NK-92 treated with Interleukin-12 subunit alpha and Interleukin-12 subunit beta, amount 100 ng/mL, for 24 hours (cell line): ENCODE measurements around the gene TFDP2.
A peak's percentile ranks its signal among the peaks of the same experiment; 100 is the strongest.
"Not testable (repeated sequence)": the region's sequence is repeated elsewhere in the genome, so short reads cannot be mapped to it uniquely, and the experiment has no call there.

Experiments
- DNase-seq: peaks from one replicate; lab custom pipeline; 2025; lab: John Stamatoyannopoulos, UW

The TFDP2 gene

DNA sequence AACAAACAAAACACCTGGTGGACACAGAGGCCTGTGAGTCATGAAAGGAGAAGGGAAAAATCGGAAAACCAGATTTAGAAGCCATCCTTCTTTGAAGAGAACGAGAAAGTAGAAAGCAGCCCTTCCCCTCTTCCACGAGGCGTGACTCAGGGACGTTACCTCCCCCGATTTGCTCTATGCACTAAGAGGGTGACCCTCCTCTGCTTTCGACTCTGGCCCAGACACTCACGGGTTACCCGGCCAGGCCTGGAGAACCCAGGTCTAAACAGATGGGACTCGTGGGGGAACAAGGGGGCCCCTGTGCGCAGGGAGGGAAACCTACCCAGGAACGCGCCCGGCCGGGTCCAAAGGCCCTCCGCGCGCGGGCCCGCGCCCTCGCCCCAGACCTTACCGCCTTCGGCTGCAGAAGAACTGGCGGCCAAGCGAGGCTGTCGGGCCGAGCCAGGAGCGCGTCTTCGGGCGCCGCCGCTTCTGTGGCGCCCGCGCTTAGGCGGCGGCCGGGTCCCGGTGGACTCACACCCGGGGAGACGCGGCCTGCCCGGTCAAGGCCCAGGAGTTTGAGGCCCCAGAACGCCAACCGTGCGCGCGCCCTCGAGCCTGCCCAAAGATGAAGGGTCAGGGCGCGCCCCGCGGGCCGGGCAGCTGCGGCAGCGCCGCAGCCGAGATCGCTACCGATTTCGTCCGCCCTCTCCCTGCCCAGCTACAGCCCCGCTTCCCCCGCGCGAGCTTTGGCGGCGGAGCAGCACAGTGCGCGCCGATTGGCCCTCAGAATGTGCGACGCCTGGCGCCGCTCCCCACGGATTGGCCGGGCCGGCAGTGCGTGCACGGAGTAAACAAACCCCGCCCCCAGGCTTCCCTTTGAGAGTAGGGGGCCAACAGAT, at the start of gene TFDP2:
TSS of gene TFDP2 (minus strand) at position 753 of the 881 bp plus-strand sequence. CDS start 47,795 bp downstream, outside the sequence.
- peak; percentile 44 for DNase-seq

DNA sequence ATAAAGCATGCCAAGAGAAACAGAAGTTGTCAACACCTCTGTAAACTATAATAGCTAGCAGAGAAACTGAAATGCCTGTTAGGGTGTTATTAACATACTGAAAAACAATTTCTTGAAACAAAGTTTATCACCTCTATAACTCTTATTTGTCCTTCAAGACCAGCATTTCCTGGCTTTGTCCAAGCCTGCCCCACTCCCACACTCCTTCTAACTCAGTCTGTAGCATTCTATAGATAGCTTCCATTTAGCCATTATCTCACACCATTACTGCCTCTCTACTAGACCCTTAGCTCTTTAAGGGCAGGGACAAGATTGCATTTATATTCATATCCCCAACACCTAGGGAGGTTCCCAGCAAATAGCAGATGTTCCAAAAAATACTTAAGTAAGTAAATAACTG, 39.5 kb upstream of the TFDP2 start:
- DNase-seq, result no peak

- peak; percentile 7 for DNase-seq
These were observed 31.5 kb upstream of the TFDP2 start for GRCh38 chr3:142180761-142181362.

DNA sequence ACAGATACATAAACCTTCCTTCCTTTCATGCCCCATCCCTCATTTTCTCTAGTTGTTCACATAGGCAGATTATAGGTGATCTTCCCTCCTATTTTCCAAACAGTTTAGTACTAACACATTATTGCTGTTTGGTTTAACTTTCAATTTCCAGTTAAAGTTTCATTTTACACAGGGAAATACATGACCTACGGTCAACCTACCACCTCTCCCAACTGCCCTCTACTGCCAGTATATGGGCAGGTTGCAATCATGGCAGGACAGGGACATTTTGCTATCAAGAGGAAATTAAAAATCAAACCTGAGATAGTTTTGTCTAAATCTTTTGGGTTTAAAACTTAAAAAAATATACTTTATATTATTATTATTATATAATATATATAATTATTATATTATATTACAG, 26.1 kb upstream of the TFDP2 start:
- no peak for DNase-seq

DNA sequence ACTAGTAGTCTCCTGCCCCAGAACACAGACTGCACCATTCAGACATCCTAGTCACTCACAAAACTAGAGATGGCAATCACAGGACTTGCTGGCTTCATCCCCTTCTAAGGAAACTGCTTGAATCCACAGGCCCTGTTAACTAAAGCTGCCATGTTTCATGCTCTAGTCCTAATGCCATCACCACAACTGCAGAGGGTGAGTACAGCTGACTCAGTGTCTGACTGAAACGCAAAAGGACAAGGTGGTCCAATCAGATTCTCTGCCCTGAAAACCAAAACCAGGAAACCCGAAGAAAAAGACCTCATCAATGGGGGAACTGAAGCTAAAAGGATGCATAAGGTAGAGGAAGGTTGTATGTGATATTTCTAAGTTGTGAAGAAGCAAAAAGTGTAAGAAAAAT, 25.2 kb upstream of the TFDP2 start:
- no peak for DNase-seq

DNA sequence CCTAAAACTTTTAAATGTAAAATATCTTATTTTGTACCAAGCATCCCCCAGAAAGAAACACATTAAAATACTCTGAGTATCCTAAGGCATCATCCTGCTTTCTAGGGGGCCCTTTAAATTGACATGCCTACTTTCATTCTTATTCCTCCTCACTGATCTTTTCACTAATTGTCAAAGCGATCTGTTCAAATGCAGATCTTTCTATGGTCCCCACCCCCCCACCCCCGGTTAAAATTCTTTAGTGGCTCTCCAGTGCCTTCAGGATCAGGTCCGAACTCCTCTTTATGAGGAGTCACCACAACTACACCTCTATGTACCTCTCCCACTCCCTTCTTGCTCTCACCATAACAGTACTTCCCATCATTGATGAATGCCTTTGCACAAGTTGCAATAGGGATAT, 19.2 kb upstream of the TFDP2 start:
- no peak for DNase-seq

- DNase-seq, result no peak
These were observed 15.8 kb upstream of the TFDP2 start for GRCh38 chr3:142165194-142165593.

DNA sequence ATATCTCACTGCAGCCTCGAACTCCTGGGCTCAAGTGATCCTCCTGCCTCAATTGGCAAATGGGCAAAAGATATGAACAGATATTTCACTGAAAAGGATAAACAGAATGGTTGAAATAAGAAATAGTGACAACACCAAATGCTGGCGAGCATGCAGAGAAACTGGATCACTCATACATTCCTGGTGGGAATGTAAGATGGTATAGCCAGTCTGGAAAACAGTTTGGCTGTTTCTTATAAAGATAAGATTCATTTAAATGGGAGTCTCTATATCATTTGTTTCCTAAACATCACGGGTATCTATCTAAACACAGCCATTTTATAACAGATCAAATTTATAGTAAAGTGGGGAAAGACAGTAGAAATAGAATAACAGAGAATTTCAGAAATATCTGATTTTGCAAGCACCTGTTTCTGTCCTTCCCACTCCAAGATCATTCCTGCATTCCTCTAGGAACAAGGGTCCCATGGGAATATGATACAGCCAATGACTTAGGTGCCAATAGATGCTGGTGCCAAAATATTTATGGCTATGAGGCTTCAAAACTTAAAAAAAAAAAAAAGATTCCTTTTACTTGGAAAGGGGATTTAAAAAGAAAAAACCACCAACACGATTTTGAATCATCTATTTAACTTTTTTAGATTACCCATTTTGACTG, 9.9 kb upstream of the TFDP2 start:
- DNase-seq, result no peak

GRCh38 chr3:142154186-142154585, 4.8 kb upstream of the TFDP2 start:
- DNase-seq, result no peak

GRCh38 chr3:142152384-142152783, 3.0 kb upstream of the TFDP2 start:
- DNase-seq, result no peak

- DNase-seq, result no peak
These were observed 2.5 kb upstream of the TFDP2 start for GRCh38 chr3:142151828-142152227.

DNA sequence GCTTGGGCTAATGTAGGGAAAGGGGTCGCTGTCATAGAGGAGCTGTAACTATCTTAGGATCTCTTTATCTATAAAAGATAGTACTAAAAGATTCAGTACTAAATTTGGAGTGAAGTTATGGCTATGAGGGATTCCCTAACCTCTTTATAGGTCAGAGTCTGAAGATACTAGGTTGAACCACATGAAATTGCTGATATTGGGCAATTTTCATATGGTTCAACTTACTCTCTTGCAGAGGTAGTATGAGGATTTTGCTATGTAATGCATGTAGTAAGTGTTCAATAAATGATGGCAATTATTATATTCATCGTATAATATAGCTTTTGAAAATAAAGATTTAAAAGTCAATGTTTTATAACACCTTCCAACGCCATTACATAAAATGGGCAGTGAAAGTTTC, 1.9 kb upstream of the TFDP2 start:
- no peak for DNase-seq

GRCh38 chr3:142150271-142150670, 927 bp upstream of the TFDP2 start:
- no peak for DNase-seq

GRCh38 chr3:142149673-142149992, 289 bp upstream of the TFDP2 start:
- DNase-seq, result no peak

DNA sequence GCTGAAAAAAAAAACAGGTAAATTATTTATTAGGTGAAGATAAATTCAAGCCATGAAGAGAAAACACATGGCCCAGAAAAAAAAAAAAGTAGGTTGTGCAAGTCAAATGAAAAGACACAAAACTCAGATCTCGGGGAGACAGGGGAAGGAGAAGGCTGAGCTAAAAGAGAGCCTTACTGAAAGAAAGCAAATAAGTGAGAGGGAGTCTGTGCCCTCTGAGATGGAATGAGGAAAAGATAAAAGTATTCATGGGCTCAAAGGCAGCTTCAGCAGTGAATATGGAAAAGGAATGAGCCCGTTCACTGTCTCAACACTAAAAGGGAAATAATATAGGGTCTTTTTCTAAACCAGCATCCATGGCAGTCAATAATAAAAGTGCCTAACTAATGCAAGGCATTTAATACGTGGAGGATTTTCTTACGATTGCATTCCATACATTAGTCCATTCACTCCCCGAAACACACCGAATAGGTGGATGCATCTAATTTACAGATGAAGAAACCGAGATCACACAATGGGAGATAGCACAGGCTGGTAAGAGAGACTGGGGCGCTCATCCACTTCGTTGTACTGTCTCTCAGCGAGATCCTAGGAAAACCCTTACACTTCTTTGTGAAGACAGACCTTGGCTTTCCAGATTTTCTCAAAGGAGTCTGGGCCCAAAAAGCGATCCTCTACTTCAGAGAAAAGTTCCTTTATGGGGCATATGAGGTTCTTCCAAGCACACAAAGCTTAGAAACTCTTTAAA, 1.1 kb downstream of the TFDP2 start:
- no peak for DNase-seq

DNA sequence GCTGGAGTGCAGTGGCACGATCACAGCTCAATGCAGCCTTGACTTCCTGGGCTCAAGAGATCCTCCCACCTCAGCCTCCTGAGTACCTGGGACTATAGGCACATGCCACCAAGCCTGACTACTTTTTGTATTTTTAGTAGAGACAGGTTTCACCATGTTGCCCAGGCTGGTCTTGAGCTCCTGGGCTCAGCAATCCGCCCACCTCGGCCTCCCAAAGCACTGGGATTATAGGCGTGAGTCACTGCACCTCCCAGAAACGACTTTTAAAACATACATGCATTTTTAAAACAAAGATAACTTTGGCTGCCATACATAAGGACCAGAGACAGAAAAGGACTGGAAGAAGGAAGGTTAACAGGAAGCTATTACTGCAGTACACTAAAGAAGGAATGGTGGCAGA, 4.8 kb downstream of the TFDP2 start:
- not testable (repeated sequence) for DNase-seq

DNA sequence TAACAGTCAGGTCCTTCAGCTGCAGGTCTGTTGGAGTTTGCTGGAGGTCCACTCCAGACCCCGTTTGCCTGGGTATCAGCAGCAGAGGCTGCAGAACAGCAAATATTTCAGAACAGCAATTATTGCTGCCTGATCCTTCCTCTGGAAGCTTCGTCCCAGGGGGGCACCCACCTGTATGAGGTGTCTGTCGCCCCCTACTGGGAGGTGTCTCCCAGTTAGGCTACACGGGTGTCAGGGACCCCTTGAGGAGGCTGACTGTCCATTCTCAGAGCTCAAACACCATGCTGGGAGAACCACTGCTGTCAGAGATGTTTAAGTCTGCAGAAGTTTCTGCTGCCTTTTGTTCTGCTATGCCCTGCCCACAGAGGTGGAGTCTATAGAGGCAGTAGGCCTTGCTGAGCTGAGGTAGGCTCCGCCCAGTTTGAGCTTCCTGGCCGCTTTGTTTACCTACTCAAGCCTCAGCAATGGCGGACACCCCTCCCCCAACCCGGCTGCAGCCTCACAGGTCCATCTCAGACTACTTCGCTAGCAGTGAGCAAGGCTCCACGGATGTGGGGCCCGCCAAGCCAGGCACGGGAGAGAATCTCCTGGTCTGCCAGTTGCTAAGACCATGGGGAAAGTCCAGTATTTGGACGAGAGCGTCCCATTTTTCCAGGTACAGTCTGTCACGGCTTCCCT, 8.6 kb downstream of the TFDP2 start:
- not testable (repeated sequence) for DNase-seq

- not testable (repeated sequence) for DNase-seq
These were observed 12.3 kb downstream of the TFDP2 start for GRCh38 chr3:142137089-142137488.

DNA sequence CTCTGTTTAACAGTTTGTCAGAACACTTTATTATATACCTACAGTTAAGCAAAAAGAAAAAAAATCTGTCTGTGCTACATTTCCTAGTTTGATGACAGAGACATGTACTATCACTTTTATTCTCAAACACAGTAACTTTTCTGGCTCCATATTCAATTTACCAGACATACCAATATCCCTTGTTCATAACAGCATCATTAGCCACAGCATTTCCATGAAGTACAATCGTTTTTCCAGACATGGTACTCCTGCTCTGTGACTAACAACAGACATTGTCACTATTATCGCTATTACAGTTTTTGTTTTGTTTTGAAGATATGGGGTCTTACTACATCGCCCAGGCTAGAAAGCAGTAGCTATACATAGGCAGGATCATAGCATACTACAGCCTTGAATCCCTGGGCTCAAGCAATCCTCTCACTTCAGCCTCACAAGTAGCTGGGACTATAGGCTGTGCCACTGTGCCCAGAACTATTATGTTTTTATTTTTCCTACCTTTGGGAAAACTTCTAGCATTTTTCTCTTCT, 14.5 kb downstream of the TFDP2 start:
- DNase-seq, result no peak

DNA sequence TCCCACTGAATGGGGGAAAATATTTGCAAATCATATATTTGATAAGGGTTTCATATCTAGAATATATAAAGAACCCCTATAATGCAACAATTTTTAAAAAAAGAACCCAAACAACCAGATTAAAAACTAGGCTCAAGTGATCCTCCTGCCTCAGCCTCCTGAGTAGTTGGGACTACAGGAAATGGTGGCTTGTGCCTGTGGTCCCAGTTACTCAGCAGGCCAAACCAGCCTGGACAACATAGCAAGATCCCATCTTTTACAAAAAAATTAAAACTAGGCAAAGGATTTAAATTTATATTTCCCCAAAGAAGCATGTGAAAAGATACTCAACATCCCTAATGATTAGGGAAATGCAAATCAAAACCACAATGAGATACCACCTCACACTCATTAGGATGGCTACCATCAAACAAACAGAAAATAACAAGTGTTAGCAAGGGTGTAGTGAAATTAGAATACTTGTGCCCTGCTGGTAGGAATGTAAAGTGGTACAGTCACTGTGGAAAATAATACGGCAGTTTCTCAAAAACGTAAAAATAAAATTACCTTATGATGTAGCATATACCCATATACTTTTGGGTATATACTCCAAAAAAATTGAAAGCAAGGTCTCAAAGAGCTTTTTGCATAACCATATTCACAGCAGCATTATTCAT, 19.7 kb downstream of the TFDP2 start:
- no peak for DNase-seq
